GM21526 (cell line): Measurements from ENCODE around the gene MBD4.

ENCODE experiments used
- ATAC-seq: cut with Tn5 transposase; IDR thresholded peaks from one replicate; pipeline ENCODE4 v1.9.1; 2021; ENCODE audit warnings: moderate library complexity; ENCODE audit not compliant: unreplicated experiment, low FRiP score

The MBD4 gene

GRCh38 chr3:129433565-129433964 lies 6.2 kb downstream of the MBD4 start:
- no peak for ATAC-seq

GRCh38 chr3:129432671-129433070 lies 7.1 kb downstream of the MBD4 start:
- no peak for ATAC-seq

- ATAC-seq = no peak
Measured at GRCh38 chr3:129432036-129432435, 7.7 kb downstream of the MBD4 start.

GRCh38 chr3:129429602-129430001 lies 10.1 kb downstream of the MBD4 start:
- ATAC-seq = no peak

- no peak for ATAC-seq
Measured at GRCh38 chr3:129429080-129429451, 10.7 kb downstream of the MBD4 start.

- ATAC-seq = peak; percentile 72
Measured at GRCh38 chr3:129428376-129429079, 11.2 kb downstream of the MBD4 start, which contains the start of gene EFCAB12. Gene EFCAB12, minus strand, starts transcription at chr3:129428636. Its CDS starts 148 bp downstream, at chr3:129428488.

GRCh38 chr3:129428007-129428375 lies 11.8 kb downstream of the MBD4 start:
- ATAC-seq = no peak

- ATAC-seq = no peak
Measured at GRCh38 chr3:129425619-129426018, 14.1 kb downstream of the MBD4 start.

- no peak for ATAC-seq
Measured at GRCh38 chr3:129425213-129425612, 14.5 kb downstream of the MBD4 start.

- peak; percentile 58 for ATAC-seq
Measured at GRCh38 chr3:129424185-129424841, 15.4 kb downstream of the MBD4 start.

- ATAC-seq = no peak
Measured at GRCh38 chr3:129422897-129423296, 16.9 kb downstream of the MBD4 start.

GRCh38 chr3:129421988-129422745 lies 17.6 kb downstream of the MBD4 start:
- ATAC-seq = no peak

GRCh38 chr3:129421236-129421883 lies 18.4 kb downstream of the MBD4 start:
- ATAC-seq = no peak

- no peak for ATAC-seq
Measured at GRCh38 chr3:129419476-129419875, 20.3 kb downstream of the MBD4 start.

GRCh38 chr3:129418041-129418973 lies 21.4 kb downstream of the MBD4 start:
- no peak for ATAC-seq

- ATAC-seq = no peak
Measured at GRCh38 chr3:129417326-129417725, 22.4 kb downstream of the MBD4 start.

GRCh38 chr3:129416415-129416814 lies 23.3 kb downstream of the MBD4 start:
- no peak for ATAC-seq

GRCh38 chr3:129415830-129416229 lies 23.9 kb downstream of the MBD4 start:
- ATAC-seq = no peak

GRCh38 chr3:129415378-129415777 lies 24.4 kb downstream of the MBD4 start:
- ATAC-seq = no peak
